ENCODE measurements around the gene CHADL.

GRCh38 chr22:41254230-41254629 lies 13.5 kb upstream of the CHADL start:
- no peak for TF ChIP-seq EZH2 (IDR thresholded peaks at IDR 0.05)
- no peak for TF ChIP-seq POLR2AphosphoS5 (IDR thresholded peaks at IDR 0.05; ENCODE audit: borderline replicate concordance, low read depth, low read length)
- no peak for TF ChIP-seq FOXP2 (optimal IDR thresholded peaks at IDR 0.05; ENCODE audit: control extremely low read depth, extremely low read length, insufficient read depth)

Data from SK-N-MC (cell line).